DOHH2 (cell line): ENCODE measurements around the gene BHLHA9.
A peak's percentile ranks its signal among the peaks of the same experiment; 100 is the strongest.

ENCODE experiments used
- H3F3A ChIP-seq: fragments of 200-600 bp; sonication (generic), shearing (Covaris generic); 2 replicates; pipeline ENCODE4 v1.6.0; 2016; ENCODE audit warnings: antibody characterized with exemption, mild to moderate bottlenecking; ENCODE audit not compliant: control insufficient read depth, insufficient read depth
- H3K27ac ChIP-seq: fragments of 200-600 bp; sonication (generic); 2 replicates; pipeline ENCODE4 v1.5.1; 2014; ENCODE audit warnings: low read depth, mild to moderate bottlenecking, low read length, moderate library complexity
- H3K27me3 ChIP-seq: fragments of 200-600 bp; sonication (generic); 2 replicates; pipeline ENCODE4 v1.6.1; 2014; ENCODE audit warnings: mild to moderate bottlenecking, low read length, mixed read lengths; ENCODE audit not compliant: control insufficient read depth
- H3K36me3 ChIP-seq: fragments of 200-600 bp; sonication (generic); 2 replicates; pipeline ENCODE4 v1.6.1; 2014; ENCODE audit warnings: mild to moderate bottlenecking, low read length, moderate library complexity, mixed read lengths; ENCODE audit not compliant: control insufficient read depth
- H3K4me1 ChIP-seq: fragments of 200-600 bp; sonication (generic); 2 replicates; pipeline ENCODE4 v1.6.1; 2014; ENCODE audit warnings: mild to moderate bottlenecking, low read length, mixed read lengths; ENCODE audit not compliant: control insufficient read depth
- H3K4me2 ChIP-seq: fragments of 200-600 bp; sonication (generic); 2 replicates; pipeline ENCODE4 v1.6.0; 2014; ENCODE audit warnings: mild to moderate bottlenecking, low read length, moderate library complexity
- H3K4me3 ChIP-seq: fragments of 200-600 bp; sonication (generic); 2 replicates; pipeline ENCODE4 v1.5.1; 2014; ENCODE audit warnings: mild to moderate bottlenecking, low read length, mixed read lengths
- H3K79me2 ChIP-seq: fragments of 200-600 bp; sonication (generic); 2 replicates; pipeline ENCODE4 v1.6.1; 2014; ENCODE audit warnings: mild to moderate bottlenecking, low read length, mixed read lengths; ENCODE audit not compliant: control insufficient read depth
- H3K9me2 ChIP-seq: fragments of 200-600 bp; sonication (generic); replicated peaks from 2 replicates; pipeline ENCODE4 v1.6.1; 2014; ENCODE audit warnings: mild to moderate bottlenecking, low read length, mixed read lengths; ENCODE audit not compliant: control insufficient read depth
- H3K9me3 ChIP-seq: fragments of 200-600 bp; sonication (generic); 2 replicates; pipeline ENCODE4 v1.6.1; 2014; ENCODE audit warnings: antibody characterized with exemption, low read length, mixed read lengths; ENCODE audit not compliant: control insufficient read depth, insufficient read depth
- H4K20me1 ChIP-seq: fragments of 200-600 bp; sonication (generic); 2 replicates; pipeline ENCODE4 v1.6.0; 2014; ENCODE audit warnings: low read depth, mild to moderate bottlenecking, antibody characterized with exemption, low read length, moderate library complexity; ENCODE audit not compliant: control insufficient read depth, insufficient read depth
- CTCF ChIP-seq: fragments of 200-600 bp; sonication (generic); IDR thresholded peaks from one replicate; pipeline ENCODE4 v1.5.1; 2014; ENCODE audit warnings: antibody characterized with exemption, mild to moderate bottlenecking, low read depth, low read length; ENCODE audit not compliant: poor library complexity, severe bottlenecking
- EZH2phosphoT487 ChIP-seq: fragments of 200-600 bp; sonication (generic); IDR thresholded peaks from 2 replicates; pipeline ENCODE4 v1.6.1; 2017; ENCODE audit warnings: borderline replicate concordance, mild to moderate bottlenecking, antibody characterized with exemption, low read length, moderate library complexity, mixed read lengths

BHLHA9 gene

GRCh38 chr17:1275962-1276736, 5.9 kb downstream of the BHLHA9 start:
- peaks cover 7% of the 10 kb centered on the region for H3K27me3 ChIP-seq
- TF ChIP-seq EZH2phosphoT487: no peak
- TF ChIP-seq CTCF: peak; percentile 83
- H3K9me3 ChIP-seq: no peaks in the 10 kb centered on the region
- no peaks in the 10 kb centered on the region for H3K9me2 ChIP-seq
- no peak overlapping the region for H3K4me3 ChIP-seq
- H4K20me1 ChIP-seq: no peaks in the 10 kb centered on the region
- H3K36me3 ChIP-seq: no peaks in the 10 kb centered on the region
- no peaks in the 10 kb centered on the region for H3F3A ChIP-seq
- peaks cover 15% of the 10 kb centered on the region for H3K4me1 ChIP-seq
- no peaks in the 10 kb centered on the region for H3K79me2 ChIP-seq
- peak overlapping the region; percentile 40 for H3K4me2 ChIP-seq
- H3K27ac ChIP-seq: no peak overlapping the region

- Histone ChIP-seq H3K36me3 (no peaks in the 10 kb centered on the region), H3K79me2 (no peaks in the 10 kb centered on the region), H3K4me1 (peaks cover 4% of the 10 kb centered on the region), H3K9me3 (no peaks in the 10 kb centered on the region), H3K27me3 (peaks cover 4% of the 10 kb centered on the region; the same call in 1 of the 2 replicates), H3K4me2 (no peak overlapping the region), H3F3A (0 out of 2 replicates have a peak, but pooled peaks cover 4% of the 10 kb centered on the region), H3K27ac (no peak overlapping the region), H3K9me2 (no peaks in the 10 kb centered on the region), H4K20me1 (no peaks in the 10 kb centered on the region), H3K4me3 (no peak overlapping the region)
- TF ChIP-seq EZH2phosphoT487: no peak
- no peak for TF ChIP-seq CTCF
Measured at GRCh38 chr17:1280652-1281051, 10.4 kb downstream of the BHLHA9 start.

DNA sequence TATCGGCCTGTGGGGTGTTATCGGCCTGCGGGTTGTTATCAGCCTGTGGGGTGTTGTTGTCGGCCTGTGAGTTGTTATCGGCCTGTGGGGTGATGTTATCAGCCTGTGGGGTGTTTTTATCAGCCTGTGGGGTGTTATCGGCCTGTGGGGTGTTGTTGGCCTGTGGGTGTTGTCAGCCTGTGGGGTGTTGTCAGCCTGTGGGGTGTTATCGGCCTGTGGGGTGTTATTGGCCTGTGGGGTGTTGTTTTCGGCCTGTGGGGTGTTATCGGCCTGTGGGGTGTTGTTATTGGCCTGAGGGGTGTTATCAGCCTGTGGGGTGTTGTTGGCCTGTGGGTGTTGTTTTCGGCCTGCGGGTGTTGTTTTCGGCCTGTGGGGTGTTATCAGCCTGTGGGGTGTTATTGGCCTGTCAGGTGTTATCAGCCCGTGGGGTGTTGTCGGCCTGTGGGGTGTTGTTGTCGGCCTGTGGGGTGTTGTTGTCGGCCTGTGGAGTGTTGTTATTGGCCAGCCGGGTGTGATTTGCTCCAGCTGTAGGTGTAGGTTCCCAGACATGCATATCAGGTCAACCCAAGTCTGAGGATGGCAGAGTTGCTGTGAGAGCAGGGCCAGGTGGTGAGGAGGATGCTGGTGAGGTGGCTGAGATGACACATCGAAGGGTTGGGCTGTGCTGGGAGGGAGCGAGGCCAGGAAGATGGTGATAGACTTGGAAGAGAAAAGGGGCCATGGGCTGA, 16.3 kb downstream of the BHLHA9 start:
- no peak for TF ChIP-seq CTCF
- TF ChIP-seq EZH2phosphoT487: no peak
- H3K36me3 ChIP-seq: no peaks in the 10 kb centered on the region
- no peaks in the 10 kb centered on the region for H3K9me2 ChIP-seq
- H3K4me3 ChIP-seq: no peak overlapping the region
- peaks cover 4% of the 10 kb centered on the region; the same call in 1 of the 2 replicates for H3K9me3 ChIP-seq
- 0 out of 2 replicates have a peak, but pooled peaks cover 4% of the 10 kb centered on the region for H3F3A ChIP-seq
- no peak overlapping the region for H3K4me2 ChIP-seq
- no peak overlapping the region for H3K27ac ChIP-seq
- no peaks in the 10 kb centered on the region for H4K20me1 ChIP-seq
- H3K27me3 ChIP-seq: no peaks in the 10 kb centered on the region
- no peaks in the 10 kb centered on the region for H3K79me2 ChIP-seq
- no peaks in the 10 kb centered on the region for H3K4me1 ChIP-seq
